IMR-90 (cell line): ENCODE results near the gene CASTOR1. TPM values are rescaled to one million over a fixed set of nuclear protein-coding genes. Genes with fewer than 3 reads are reported as not detected.

Experiments used
- ATAC-seq: fragments of 200-7000 bp; cut with Tn5 transposase; 2 replicates; pipeline ENCODE4 v1.9.1; 2020; ENCODE audit warnings: low read depth, mild to moderate bottlenecking, moderate library complexity
- BruUV-seq: library from RNA; stranded (reverse); fragments of 400-500 nt; replicated peaks from 2 replicates; lab custom pipeline; 2021; lab: Mats Ljungman, UMichigan
- CTCF ChIA-PET: fragments of 300-600 bp; formaldehyde crosslinking; extraction: SDS; loops from one replicate; lab custom pipeline; 2021; ENCODE audit warnings: antibody characterized with exemption; lab: Yijun Ruan, JAX
- POLR2A ChIA-PET: fragments of 300-600 bp; sonication (Branson Sonifier 250); formaldehyde crosslinking; loops from one replicate; lab custom pipeline; 2022; ENCODE audit warnings: antibody characterized with exemption; ENCODE audit not compliant: unreplicated experiment; lab: Charles Lee
- DNase-seq: peaks from one replicate; pipeline ENCODE4 v3.0.0; 2013
- H2AFZ ChIP-seq: replicated peaks from 2 replicates; pipeline ENCODE3; 2013; ENCODE audit warnings: low read length, mild to moderate bottlenecking; ENCODE audit not compliant: poor library complexity
- H2AK5ac ChIP-seq: 2 replicates; pipeline ENCODE4 v1.6.1; 2013; ENCODE audit warnings: low read depth, low read length, inconsistent platforms
- H2AK9ac ChIP-seq: replicated peaks from 2 replicates; pipeline ENCODE3; 2013; ENCODE audit warnings: mild to moderate bottlenecking, low read depth, low read length, moderate library complexity; ENCODE audit not compliant: poor library complexity
- H2BK120ac ChIP-seq: 2 replicates; pipeline ENCODE4 v1.6.1; 2013; ENCODE audit warnings: low read depth, low read length, inconsistent platforms
- H2BK15ac ChIP-seq: 3 replicates; pipeline ENCODE4 v1.6.1; 2013; ENCODE audit warnings: low read depth, low read length, inconsistent platforms
- H2BK20ac ChIP-seq: 2 replicates; pipeline ENCODE4 v1.6.1; 2013; ENCODE audit warnings: low read depth, mild to moderate bottlenecking, inconsistent platforms, low read length, moderate library complexity
- H2BK5ac ChIP-seq: 2 replicates; pipeline ENCODE4 v1.6.1; 2013; ENCODE audit warnings: mild to moderate bottlenecking, low read depth, low read length, inconsistent platforms; ENCODE audit not compliant: poor library complexity, severe bottlenecking
- H3K14ac ChIP-seq: replicated peaks from 2 replicates; pipeline ENCODE4 v1.6.1; 2013; ENCODE audit warnings: low read depth, low read length, inconsistent platforms
- H3K18ac ChIP-seq: 2 replicates; pipeline ENCODE4 v1.6.1; 2013; ENCODE audit warnings: low read depth, low read length, control low read depth
- H3K23ac ChIP-seq: 2 replicates; pipeline ENCODE4 v1.6.1; 2013; ENCODE audit warnings: low read depth, low read length, inconsistent platforms
- H3K27ac ChIP-seq: 2 replicates; pipeline ENCODE4 v1.5.1; 2013; ENCODE audit warnings: mild to moderate bottlenecking, control low read depth, low read length; ENCODE audit not compliant: insufficient read depth
- H3K27me3 ChIP-seq: 2 replicates; pipeline ENCODE4 v1.6.1; 2013; ENCODE audit warnings: low read length; ENCODE audit not compliant: control insufficient read depth, insufficient read depth
- H3K36me3 ChIP-seq: 2 replicates; pipeline ENCODE4 v1.6.1; 2013; ENCODE audit warnings: low read length, mixed read lengths; ENCODE audit not compliant: control insufficient read depth, insufficient read depth
- H3K4ac ChIP-seq: 2 replicates; pipeline ENCODE4 v1.6.1; 2013; ENCODE audit warnings: low read depth, low read length, inconsistent platforms
- H3K4me1 ChIP-seq: 2 replicates; pipeline ENCODE4 v1.6.1; 2013; ENCODE audit warnings: low read length, mixed read lengths; ENCODE audit not compliant: control insufficient read depth, insufficient read depth
- H3K4me2 ChIP-seq: 2 replicates; pipeline ENCODE4 v1.6.1; 2013; ENCODE audit warnings: low read depth, mild to moderate bottlenecking, control low read depth, low read length, moderate library complexity
- H3K4me3 ChIP-seq: 2 replicates; pipeline ENCODE4 v1.5.1; 2013; ENCODE audit warnings: low read depth, mild to moderate bottlenecking, control low read depth, low read length, moderate library complexity; ENCODE audit not compliant: insufficient read depth
- H3K56ac ChIP-seq: 2 replicates; pipeline ENCODE4 v1.6.1; 2013; ENCODE audit warnings: low read length, inconsistent platforms; ENCODE audit not compliant: insufficient read depth; ENCODE audit errors: extremely low read depth
- H3K79me1 ChIP-seq, 2 experiments: 2 replicates each; pipeline ENCODE4 v1.6.1; 2013; ENCODE audit warnings: low read length in 2 of 2, inconsistent platforms in 1 of 2, low read depth in 1 of 2
- H3K9ac ChIP-seq: 2 replicates; pipeline ENCODE4 v1.6.1; 2013; ENCODE audit warnings: low read depth, low read length, control low read depth
- H3K9me1 ChIP-seq: 2 replicates; pipeline ENCODE4 v1.6.1; 2013; ENCODE audit warnings: low read length, inconsistent platforms; ENCODE audit not compliant: insufficient read depth
- H3K9me3 ChIP-seq: 2 replicates; pipeline ENCODE4 v1.6.1; 2013; ENCODE audit warnings: low read length; ENCODE audit not compliant: control insufficient read depth, insufficient read depth
- H4K20me1 ChIP-seq: 2 replicates; pipeline ENCODE4 v1.6.1; 2013; ENCODE audit warnings: low read length, inconsistent platforms; ENCODE audit not compliant: insufficient read depth
- H4K5ac ChIP-seq: 2 replicates; pipeline ENCODE4 v1.6.1; 2013; ENCODE audit warnings: mild to moderate bottlenecking, low read depth, low read length, control low read depth
- H4K8ac ChIP-seq, 2 experiments: 2 replicates each; pipeline ENCODE4 v1.6.1; 2013; ENCODE audit warnings: low read depth in 2 of 2, low read length in 2 of 2, control low read depth in 1 of 2, inconsistent platforms in 1 of 2
- H4K91ac ChIP-seq: 2 replicates; pipeline ENCODE4 v1.6.1; 2013; ENCODE audit warnings: low read depth, low read length, inconsistent platforms; ENCODE audit not compliant: insufficient read depth
- CEBPB ChIP-seq: IDR thresholded peaks from 2 replicates; pipeline ENCODE4 v1.6.1; 2012; ENCODE audit warnings: low read depth, low read length, improper control_type of control experiment
- MAFK ChIP-seq: IDR thresholded peaks from 2 replicates; pipeline ENCODE4 v1.6.1; 2012; ENCODE audit warnings: low read depth, low read length, improper control_type of control experiment
- MXI1 ChIP-seq: IDR thresholded peaks from 2 replicates; pipeline ENCODE4 v1.6.1; 2012; ENCODE audit warnings: low read depth, mild to moderate bottlenecking, low read length, moderate library complexity, borderline replicate concordance
- POLR2A ChIP-seq: IDR thresholded peaks from 2 replicates; pipeline ENCODE4 v1.6.1; 2012; ENCODE audit warnings: mild to moderate bottlenecking, low read depth, low read length
- RFX5 ChIP-seq: IDR thresholded peaks from 2 replicates; pipeline ENCODE4 v1.8.0; 2012; ENCODE audit warnings: low read depth, mild to moderate bottlenecking, low read length, moderate library complexity
- WGBS, 2 experiments: methylation state at CpG; one replicate each; pipeline versions ENCODE4 v1.1.5 to v1.1.7; 2013; ENCODE audit warnings: missing lambda C conversion rate in 2 of 2; ENCODE audit not compliant: insufficient read length in 1 of 2; ENCODE audit errors: extremely low coverage in 2 of 2; 5-methylcytosine and 5-hydroxymethylcytosine counted together
- dilution Hi-C: fragments of 300-500 bp; cut with HindIII; formaldehyde crosslinking; loops from one replicate; pipeline ENCODE4 v1.14.3; 2018; ENCODE audit warnings: low sequenced_read_pairs; ENCODE audit not compliant: unreplicated experiment
- in situ Hi-C: fragments of 300-500 bp; cut with MboI; formaldehyde crosslinking; loops from 3 replicates; pipeline ENCODE4 v1.14.3; 2019; ENCODE audit warnings: low sequenced_read_pairs, inconsistent platforms, mixed read lengths
- intact Hi-C: fragments of 100-400 bp; cut with micrococcal nuclease; formaldehyde crosslinking; loops from 2 replicates; pipeline ENCODE4 v1.10.0; 2022
- polyA plus RNA-seq, 3 experiments: library from polyadenylated mRNA; depleted of rRNA; stranded (reverse); fragments of >200 nt; gene quantifications; 2 replicates each; pipeline ENCODE4 v1.2.3, GENCODE V29; 2012; ENCODE audit warnings: low replicate concordance in 1 of 3
- total RNA-seq: library from RNA; depleted of rRNA; stranded (reverse); fragments of >200 nt; gene quantifications from 2 replicates; pipeline ENCODE4 v1.2.3, GENCODE V29; 2012
- TF ChIP-seq, protein P1 (sequence below): fragments of 150-350 bp; IDR thresholded peaks from 2 replicates; pipeline ENCODE4 v1.6.1; 2017; ENCODE audit warnings: mild to moderate bottlenecking, antibody characterized with exemption, low read length, low read depth
- TF ChIP-seq, protein P2 (sequence below): fragments of 150-350 bp; IDR thresholded peaks from 2 replicates; pipeline ENCODE4 v1.6.1; 2016; ENCODE audit warnings: low read depth, mild to moderate bottlenecking, low read length, moderate library complexity, borderline replicate concordance

CASTOR1 gene
- total and polyA plus RNA-seq, 2 of the 4 experiments (the other 2 are of a cell fraction): 10.6 to 23.5 TPM

- H2BK120ac ChIP-seq: peak overlapping the region; percentile 58
- H2AK9ac ChIP-seq: peak overlapping the region; percentile 91
- ChIA-PET CTCF (no interaction called here), POLR2A (interaction anchor here (1.0 kb wide), 1 partner anchor 44 kb away, joined by 3 read pairs; no protein-coding TSS in a partner anchor)
- H3K4me2 ChIP-seq: peak overlapping the region; percentile 63; the same call in 1 of the 2 replicates
- peak overlapping the region; percentile 37; the same call in 1 of the 2 replicates for H3K23ac ChIP-seq
- peak; percentile 65 for DNase-seq
- peak overlapping the region; percentile 74 to 96 for H4K8ac ChIP-seq
- ATAC-seq: no peak
- peaks cover 28% of the 10 kb centered on the region for H3K9me1 ChIP-seq
- peak overlapping the region; percentile 65; the same call in 2 of the 3 replicates for H2BK15ac ChIP-seq
- peaks cover 65% of the 10 kb centered on the region for H3K4me1 ChIP-seq
- H4K91ac ChIP-seq: peak overlapping the region; percentile 72
- no peak overlapping the region for H3K56ac ChIP-seq
- H2BK20ac ChIP-seq: peak overlapping the region; percentile 54; the same call in 1 of the 2 replicates
- peaks cover 33 to 54% of the 10 kb centered on the region in 2 experiments for H3K79me1 ChIP-seq
- TSS peak; percentile 10 for BruUV-seq
- peak overlapping the region; percentile 100 for H3K27ac ChIP-seq
- H3K4ac ChIP-seq: peak overlapping the region; percentile 76
- peak overlapping the region; percentile 44 for H2BK5ac ChIP-seq
- no peaks in the 10 kb centered on the region for H3K9me3 ChIP-seq
- intact Hi-C loops: no loop called here
- TF ChIP-seq POLR2A (peak; percentile 3; the same call in 1 of the 2 replicates), CEBPB (no peak), MXI1 (no peak), RFX5 (no peak), MAFK (no peak)
- TF ChIP-seq, protein P1, sequence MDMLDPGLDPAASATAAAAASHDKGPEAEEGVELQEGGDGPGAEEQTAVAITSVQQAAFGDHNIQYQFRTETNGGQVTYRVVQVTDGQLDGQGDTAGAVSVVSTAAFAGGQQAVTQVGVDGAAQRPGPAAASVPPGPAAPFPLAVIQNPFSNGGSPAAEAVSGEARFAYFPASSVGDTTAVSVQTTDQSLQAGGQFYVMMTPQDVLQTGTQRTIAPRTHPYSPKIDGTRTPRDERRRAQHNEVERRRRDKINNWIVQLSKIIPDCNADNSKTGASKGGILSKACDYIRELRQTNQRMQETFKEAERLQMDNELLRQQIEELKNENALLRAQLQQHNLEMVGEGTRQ: peak; percentile 24
- TF ChIP-seq, protein P2, sequence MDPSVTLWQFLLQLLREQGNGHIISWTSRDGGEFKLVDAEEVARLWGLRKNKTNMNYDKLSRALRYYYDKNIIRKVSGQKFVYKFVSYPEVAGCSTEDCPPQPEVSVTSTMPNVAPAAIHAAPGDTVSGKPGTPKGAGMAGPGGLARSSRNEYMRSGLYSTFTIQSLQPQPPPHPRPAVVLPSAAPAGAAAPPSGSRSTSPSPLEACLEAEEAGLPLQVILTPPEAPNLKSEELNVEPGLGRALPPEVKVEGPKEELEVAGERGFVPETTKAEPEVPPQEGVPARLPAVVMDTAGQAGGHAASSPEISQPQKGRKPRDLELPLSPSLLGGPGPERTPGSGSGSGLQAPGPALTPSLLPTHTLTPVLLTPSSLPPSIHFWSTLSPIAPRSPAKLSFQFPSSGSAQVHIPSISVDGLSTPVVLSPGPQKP: no peak
- H4K5ac ChIP-seq: peak overlapping the region; percentile 88
- no peaks in the 10 kb centered on the region for H3K27me3 ChIP-seq
- no peak overlapping the region for H2AFZ ChIP-seq
- H2AK5ac ChIP-seq: peak overlapping the region; percentile 92
- peak overlapping the region; percentile 42 for H3K14ac ChIP-seq
- H4K20me1 ChIP-seq: no peaks in the 10 kb centered on the region
- dilution Hi-C loops: no loop called here
- H3K4me3 ChIP-seq: no peak overlapping the region
- H3K36me3 ChIP-seq: peaks cover 47% of the 10 kb centered on the region
- peak overlapping the region; percentile 60 for H3K9ac ChIP-seq
- 77% methylated on average over 3 of the region's 24 CpGs; no CpG with 5 or more reads in 1 of the 2 experiments for WGBS, 2 experiments
- in situ Hi-C loops: no loop called here
- H3K18ac ChIP-seq: peak overlapping the region; percentile 78
These were observed 48.5 kb downstream of the CASTOR1 start for GRCh38 chr22:30240541-30241417.
